K562 (cell line): ENCODE measurements around the gene SSU72. TPM values are rescaled to one million over a fixed set of nuclear protein-coding genes. Genes with fewer than 3 reads are reported as not detected.
"Not testable (repeated sequence)": the region's sequence is repeated elsewhere in the genome, so short reads cannot be mapped to it uniquely, and the experiment has no call there.

ENCODE experiments used
- ATAC-seq: fragments of 200-7000 bp; cut with Tn5 transposase; 3 replicates; pipeline ENCODE4 v1.9.1; 2020; ENCODE audit warnings: moderate library complexity
- BruUV-seq: library from RNA; stranded (reverse); fragments of 400-500 nt; replicated peaks from 2 replicates; lab custom pipeline; 2021; lab: Mats Ljungman, UMichigan
- CTCF ChIA-PET: fragments of 300-600 bp; formaldehyde crosslinking; extraction: SDS; loops from one replicate; lab custom pipeline; 2021; ENCODE audit warnings: low intra/inter-chr PET ratio; lab: Yijun Ruan, JAX
- POLR2A ChIA-PET: fragments of 300-600, 350-650 bp; sonication (Branson Sonifier 250); formaldehyde crosslinking; extraction: SDS; loops from one replicate; lab custom pipeline; 2021; ENCODE audit warnings: antibody characterized with exemption, inconsistent platforms; lab: Yijun Ruan, JAX
- DNase-seq, 4 experiments: peaks; one replicate each; pipeline versions ENCODE4 v3.0.0 to v3.0.0-alpha.2; 2011 to 2018; ENCODE audit warnings: low spot score in 3 of 4, mixed read lengths in 3 of 4; ENCODE audit errors: extremely low read depth in 1 of 4
- FAIRE-seq: peaks from 2 replicates; lab custom pipeline; 2011; peaks lifted over from hg19 to GRCh38; lab: Jason Lieb, UNC
- H2AFZ ChIP-seq: 2 replicates; pipeline ENCODE4 v1.6.0; 2011; ENCODE audit warnings: low read depth, low read length, control low read depth, inconsistent platforms
- H3K27ac ChIP-seq: fragments of 200-600 bp; 3 replicates; pipeline ENCODE4 v1.8.0; 2011; ENCODE audit warnings: low read depth, mild to moderate bottlenecking, control low read depth, inconsistent platforms, low read length, moderate library complexity, mixed read lengths; ENCODE audit errors: extremely low read depth
- H3K27me3 ChIP-seq, 2 experiments: fragments of 300-600 bp in 1 of 2; 2 replicates in 1 of 2; 3 replicates in 1 of 2; pipeline versions ENCODE4 v1.6.0 to v1.8.0; 2011; ENCODE audit warnings: inconsistent platforms in 2 of 2, low read length in 2 of 2, mild to moderate bottlenecking in 1 of 2, mixed read lengths in 1 of 2, moderate library complexity in 1 of 2; ENCODE audit not compliant: control insufficient read depth in 2 of 2, insufficient read depth in 2 of 2
- H3K36me3 ChIP-seq: fragments of 300-600 bp; 3 replicates; pipeline ENCODE4 v1.8.0; 2011; ENCODE audit warnings: mild to moderate bottlenecking, low read length, inconsistent platforms; ENCODE audit not compliant: control insufficient read depth, insufficient read depth
- H3K4me1 ChIP-seq, 2 experiments: fragments of 200-600 bp in 1 of 2; replicated peaks in 1 of 2; 2 replicates in 1 of 2; 3 replicates in 1 of 2; pipeline versions ENCODE4 v1.5.1 to v1.8.0; 2011; ENCODE audit warnings: inconsistent platforms in 2 of 2, low read length in 2 of 2, mild to moderate bottlenecking in 1 of 2, mixed read lengths in 1 of 2, moderate library complexity in 1 of 2; ENCODE audit not compliant: control insufficient read depth in 2 of 2, insufficient read depth in 2 of 2
- H3K4me2 ChIP-seq: 2 replicates; pipeline ENCODE4 v1.6.1; 2011; ENCODE audit warnings: low read length, control low read depth, inconsistent platforms, mixed read lengths; ENCODE audit not compliant: insufficient read depth
- H3K4me3 ChIP-seq: fragments of 200-600 bp; sonication (generic), shearing (Covaris generic); 2 replicates; pipeline ENCODE4 v1.5.1; 2016; ENCODE audit warnings: control low read depth, inconsistent platforms
- H3K79me2 ChIP-seq: fragments of 200-600 bp; 3 replicates; pipeline ENCODE4 v1.8.0; 2011; ENCODE audit warnings: low read length, inconsistent platforms; ENCODE audit not compliant: control insufficient read depth, insufficient read depth
- H3K9ac ChIP-seq, 2 experiments: 2 replicates each; pipeline versions ENCODE4 v1.6.0 to v1.6.1; 2011; ENCODE audit warnings: low read depth in 2 of 2, low read length in 2 of 2, control low read depth in 1 of 2, inconsistent platforms in 1 of 2, mild to moderate bottlenecking in 1 of 2, mixed read lengths in 1 of 2; ENCODE audit not compliant: insufficient read depth in 1 of 2
- H3K9me1 ChIP-seq: one replicate; pipeline ENCODE4 v1.6.0; 2011; ENCODE audit warnings: inconsistent platforms, mild to moderate bottlenecking, low read length, moderate library complexity; ENCODE audit not compliant: control insufficient read depth, insufficient read depth
- H3K9me3 ChIP-seq: replicated peaks from 2 replicates; pipeline ENCODE4 v1.5.1; 2011; ENCODE audit warnings: low read depth, low read length, inconsistent platforms; ENCODE audit not compliant: control insufficient read depth, insufficient read depth
- H4K20me1 ChIP-seq: replicated peaks from 2 replicates; pipeline ENCODE4 v1.6.1; 2011; ENCODE audit warnings: low read length, inconsistent platforms, mixed read lengths; ENCODE audit not compliant: control insufficient read depth, insufficient read depth
- WGBS: fragments of 100-300 bp; shearing (Covaris generic); methylation state at CpG from one replicate; pipeline ENCODE4 v1.1.6; 2016; ENCODE audit warnings: low coverage, mixed read lengths; ENCODE audit not compliant: insufficient coverage; ENCODE audit errors: missing lambda C conversion rate; 5-methylcytosine and 5-hydroxymethylcytosine counted together
- in situ Hi-C: fragments of 300-500 bp; cut with MboI; formaldehyde crosslinking; loops from 4 replicates; pipeline ENCODE4 v1.15.0; 2018; ENCODE audit warnings: inconsistent platforms, mixed read lengths
- intact Hi-C: fragments of 100-400 bp; cut with micrococcal nuclease; formaldehyde crosslinking; loops from 2 replicates; pipeline ENCODE4 v1.14.2; 2022
- polyA plus RNA-seq, 8 experiments: library from polyadenylated mRNA; depleted of rRNA in 4 of 8; stranded (reverse) in 5 of 8; unstranded in 3 of 8; fragments of >200 nt; fragmentation: Nextera tagmentation in 2 of 8; fragmentation: Illumina TruSeq in 1 of 8; extraction: Ambion mirVana in 2 of 8; extraction: Trizol in 1 of 8; gene quantifications; 2 replicates each; pipeline versions ENCODE4 v1.2.1 to v1.2.3, GENCODE V29; 2011 to 2014; ENCODE audit warnings: inconsistent platforms in 1 of 8, missing spikeins in 1 of 8
- total RNA-seq, 7 experiments: library from RNA; depleted of rRNA in 6 of 7; stranded (reverse); fragments of >200 nt in 6 of 7; fragmentation: Illumina TruSeq in 2 of 7; extraction: Trizol in 2 of 7; gene quantifications; 2 replicates each; pipeline versions ENCODE4 v1.2.1 to v1.2.3, GENCODE V29; 2011 to 2021; ENCODE audit warnings: low replicate concordance in 1 of 7

Gene SSU72
- total and polyA plus RNA-seq, 9 of the 15 experiments (the other 6 are each of a cell fraction or from before 2014, with no cell fraction given): 70.8 to 201 (median 94.6) TPM

DNA sequence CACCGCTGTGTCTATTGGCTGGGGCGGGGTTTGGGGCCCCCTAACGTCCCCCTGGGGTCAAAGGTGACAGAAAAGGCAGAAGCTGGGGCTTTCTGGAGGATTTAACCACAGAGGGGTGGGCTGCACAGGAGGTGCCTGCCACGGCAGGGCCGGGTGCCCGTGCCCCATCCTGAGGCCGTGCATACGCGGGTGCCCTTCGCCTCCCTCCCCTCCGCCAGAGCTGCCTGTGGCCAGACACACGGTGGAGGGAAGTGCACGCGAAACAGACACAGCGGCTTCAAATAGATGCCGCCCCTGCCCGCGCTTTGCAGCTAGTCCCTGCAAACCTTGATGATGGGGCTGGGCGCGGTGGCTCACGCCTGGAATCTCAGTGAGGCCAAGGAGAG lies 65.2 kb downstream of the SSU72 start:
- H4K20me1 ChIP-seq, H3K9ac ChIP-seq, CTCF ChIA-PET, DNase-seq, H3K9me3 ChIP-seq, H2AFZ ChIP-seq, H3K4me3 ChIP-seq, BruUV-seq, H3K27me3 ChIP-seq, H3K36me3 ChIP-seq, H3K27ac ChIP-seq, ATAC-seq, H3K4me2 ChIP-seq, FAIRE-seq, in situ Hi-C loops, H3K9me1 ChIP-seq: not testable (repeated sequence)
- Histone ChIP-seq H3K79me2 (peaks cover 32% of the 10 kb centered on the region), H3K4me1 (peaks cover 8 to 32% of the 10 kb centered on the region in 2 experiments; a peak in 4 of 5 replicates)
- intact Hi-C loops: loop anchor here (10.0 kb wide), 1 partner anchor 135 kb away; the partner anchor contains the start of gene AURKAIP1
- 77% methylated on average over 9 of the region's 21 CpGs for WGBS
- POLR2A ChIA-PET: interaction anchor here (0.6 kb wide), 1 partner anchor 146 kb away, joined by 4 read pairs; no protein-coding TSS in a partner anchor

DNA sequence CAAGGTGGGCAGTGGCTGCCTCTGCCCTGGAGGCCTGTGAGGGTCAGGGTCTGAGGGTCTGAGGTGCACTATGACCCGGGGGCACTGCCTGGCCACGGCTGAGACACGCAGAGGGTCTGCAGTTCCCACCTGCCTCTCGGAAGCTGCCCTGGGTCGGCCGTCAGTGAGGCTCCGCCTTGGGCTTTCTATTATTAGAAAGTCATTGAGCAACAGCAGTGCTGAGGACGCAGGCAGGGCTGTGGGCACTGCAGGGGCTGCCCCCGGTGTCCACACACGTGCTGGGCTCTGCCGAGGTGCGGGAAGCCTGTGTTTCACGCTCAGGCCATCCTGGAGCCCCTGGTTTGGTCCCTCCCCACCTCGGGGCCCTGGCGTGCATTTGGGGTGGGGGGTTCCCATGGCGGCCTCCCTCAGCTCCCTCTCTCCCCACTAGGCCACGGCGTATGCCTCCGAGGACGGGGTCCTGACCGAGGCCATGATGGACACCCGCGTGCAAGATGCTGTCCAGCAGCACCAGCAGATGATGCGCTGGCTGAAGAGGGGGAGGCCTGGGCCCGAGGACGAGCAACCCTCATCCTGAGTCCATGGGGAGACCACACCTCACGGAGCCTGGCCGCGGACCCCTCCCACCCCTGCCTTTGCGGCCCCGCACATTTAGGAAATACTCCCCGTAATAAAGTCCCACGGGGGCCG lies 65.7 kb downstream of the SSU72 start:
- H3K4me2 ChIP-seq, H3K9me3 ChIP-seq, H4K20me1 ChIP-seq, H3K27me3 ChIP-seq, CTCF ChIA-PET, H3K9me1 ChIP-seq, H3K36me3 ChIP-seq, DNase-seq, in situ Hi-C loops, H2AFZ ChIP-seq, H3K9ac ChIP-seq, ATAC-seq, POLR2A ChIA-PET, FAIRE-seq, H3K27ac ChIP-seq, H3K4me3 ChIP-seq, BruUV-seq: not testable (repeated sequence)
- H3K4me1 ChIP-seq: peaks cover 8 to 32% of the 10 kb centered on the region in 2 experiments; a peak in 4 of 5 replicates
- intact Hi-C loops: loop anchor here (10.0 kb wide), 1 partner anchor 134 kb away; the partner anchor contains the start of gene AURKAIP1
- H3K79me2 ChIP-seq: peaks cover 27% of the 10 kb centered on the region
- 76% methylated on average over 9 of the region's 34 CpGs for WGBS
